Measurements from ENCODE around the gene MS4A18. TPM values are rescaled to one million over a fixed set of nuclear protein-coding genes. Genes with fewer than 3 reads are reported as not detected.

The MS4A18 gene
- total and polyA plus RNA-seq, 2 donors (not counting 3 experiments of a cell fraction or from before 2014, with no cell fraction given), result not detected

DNA sequence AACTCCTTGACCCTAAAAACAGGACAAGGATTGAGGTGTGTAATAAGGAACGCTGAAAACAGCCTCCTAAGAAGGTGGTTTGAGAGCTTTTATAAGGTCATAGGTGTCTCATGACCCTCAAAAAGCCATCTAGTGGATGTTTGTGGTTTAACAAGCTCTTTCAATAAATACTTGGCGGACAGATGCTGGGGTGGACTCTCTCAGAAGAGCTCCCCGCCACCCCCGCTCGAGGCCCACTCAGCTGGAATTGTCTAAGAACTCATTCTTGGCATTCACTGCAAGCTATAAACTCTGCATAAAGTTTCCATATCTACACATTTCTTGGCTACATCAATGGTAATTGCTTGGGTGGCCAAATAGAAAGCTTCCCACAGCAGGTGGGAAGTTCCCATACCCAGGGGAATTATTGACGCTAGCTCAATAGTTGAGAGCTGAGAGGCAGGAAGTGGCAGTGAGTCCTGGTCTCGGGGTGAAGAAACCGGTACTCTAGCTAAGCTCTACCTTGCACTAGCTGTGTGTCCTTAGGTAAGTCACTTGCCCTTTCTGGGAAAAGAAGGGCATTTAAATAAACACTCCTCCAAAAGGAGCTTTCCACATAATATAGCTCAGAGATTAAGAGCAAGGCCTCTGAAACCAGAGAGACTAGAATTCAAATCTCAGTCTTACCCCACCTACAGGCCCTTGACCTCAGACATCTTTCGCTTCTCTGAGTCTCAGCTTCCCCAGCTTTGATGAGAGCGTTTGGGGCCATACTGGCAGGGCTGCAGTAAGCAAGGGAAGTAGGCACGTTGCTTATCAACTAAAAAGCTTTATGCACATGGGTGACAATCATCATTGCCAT is 38.6 kb downstream of the MS4A18 start:
- Histone ChIP-seq H3K27ac (ENCODE audit: insufficient read depth, low read depth, low read length) (no peak overlapping the region), H3K9ac (replicated peaks; ENCODE audit: extremely low read depth, insufficient read depth, low read length) (no peak overlapping the region), H4K20me1 (replicated peaks; ENCODE audit: control insufficient read depth, extremely low read depth, insufficient read depth, low read length) (no peaks in the 10 kb centered on the region), H3K4me3 (replicated peaks in 1 of 3; ENCODE audit: insufficient read depth in 1 of 3, low read depth in 1 of 3, low read length in 3 of 3) (no peak overlapping the region), H3K4me1 (ENCODE audit: control insufficient read depth, extremely low read depth, insufficient read depth, low read length) (no peaks in the 10 kb centered on the region), H3K9me1 (replicated peaks; ENCODE audit: control insufficient read depth, extremely low read depth, insufficient read depth, low read length) (no peaks in the 10 kb centered on the region), H3K27me3 (ENCODE audit: control insufficient read depth in 2 of 2, insufficient read depth in 2 of 2, low read length in 2 of 2) (peaks cover 12 to 24% of the 10 kb centered on the region in 2 experiments), H3K36me3 (ENCODE audit: control insufficient read depth in 2 of 2, extremely low read depth in 1 of 2, insufficient read depth in 2 of 2, low read length in 2 of 2) (no peaks in the 10 kb centered on the region), H3K4me2 (ENCODE audit: insufficient read depth, low read length) (no peak overlapping the region), H3K9me3 (replicated peaks; ENCODE audit: control insufficient read depth, insufficient read depth, low read length) (no peaks in the 10 kb centered on the region), H3K79me2 (ENCODE audit: control insufficient read depth, insufficient read depth, low read length) (no peaks in the 10 kb centered on the region), H2AFZ (ENCODE audit: low read depth, low read length) (no peak overlapping the region)
- ChIA-PET POLR2A (no interaction called here), CTCF (interaction anchor here (0.8 to 2.5 kb wide), 23 partner anchors 9 to 933 kb away, joined by 3 to 11 read pairs (median 4); partner anchors contain the start of gene PTGDR2)
- DNase-seq (ENCODE audit: low read depth, low spot score) (no peak), FAIRE-seq (no peak)
- intact Hi-C loops (cut with micrococcal nuclease) (loop anchor here (2.0 to 5.0 kb wide), 2 partner anchors 62 to 496 kb away; no protein-coding TSS in a partner anchor), dilution Hi-C loops (cut with MboI; ENCODE audit: extremely low pct_ligation_motif_present, low sequenced_read_pairs) (no loop called here)
- peak; percentile 6 to 17 for TF ChIP-seq CTCF (IDR thresholded peaks at IDR 0.05; ENCODE audit: extremely low read depth in 1 of 2, insufficient read depth in 1 of 2, low read depth in 1 of 2, low read length in 2 of 2)
- TF ChIP-seq, protein P1, sequence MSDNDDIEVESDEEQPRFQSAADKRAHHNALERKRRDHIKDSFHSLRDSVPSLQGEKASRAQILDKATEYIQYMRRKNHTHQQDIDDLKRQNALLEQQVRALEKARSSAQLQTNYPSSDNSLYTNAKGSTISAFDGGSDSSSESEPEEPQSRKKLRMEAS (IDR thresholded peaks at IDR 0.05; ENCODE audit: insufficient read depth, insufficient read length), result no peak
- no TSS peak for BruUV-seq (replicated peaks)

Data from endothelial cell of umbilical vein (primary cell).